ENCODE measurements around the gene NGRN.

The NGRN gene, protein sequence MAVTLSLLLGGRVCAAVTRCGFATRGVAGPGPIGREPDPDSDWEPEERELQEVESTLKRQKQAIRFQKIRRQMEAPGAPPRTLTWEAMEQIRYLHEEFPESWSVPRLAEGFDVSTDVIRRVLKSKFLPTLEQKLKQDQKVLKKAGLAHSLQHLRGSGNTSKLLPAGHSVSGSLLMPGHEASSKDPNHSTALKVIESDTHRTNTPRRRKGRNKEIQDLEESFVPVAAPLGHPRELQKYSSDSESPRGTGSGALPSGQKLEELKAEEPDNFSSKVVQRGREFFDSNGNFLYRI

DNA sequence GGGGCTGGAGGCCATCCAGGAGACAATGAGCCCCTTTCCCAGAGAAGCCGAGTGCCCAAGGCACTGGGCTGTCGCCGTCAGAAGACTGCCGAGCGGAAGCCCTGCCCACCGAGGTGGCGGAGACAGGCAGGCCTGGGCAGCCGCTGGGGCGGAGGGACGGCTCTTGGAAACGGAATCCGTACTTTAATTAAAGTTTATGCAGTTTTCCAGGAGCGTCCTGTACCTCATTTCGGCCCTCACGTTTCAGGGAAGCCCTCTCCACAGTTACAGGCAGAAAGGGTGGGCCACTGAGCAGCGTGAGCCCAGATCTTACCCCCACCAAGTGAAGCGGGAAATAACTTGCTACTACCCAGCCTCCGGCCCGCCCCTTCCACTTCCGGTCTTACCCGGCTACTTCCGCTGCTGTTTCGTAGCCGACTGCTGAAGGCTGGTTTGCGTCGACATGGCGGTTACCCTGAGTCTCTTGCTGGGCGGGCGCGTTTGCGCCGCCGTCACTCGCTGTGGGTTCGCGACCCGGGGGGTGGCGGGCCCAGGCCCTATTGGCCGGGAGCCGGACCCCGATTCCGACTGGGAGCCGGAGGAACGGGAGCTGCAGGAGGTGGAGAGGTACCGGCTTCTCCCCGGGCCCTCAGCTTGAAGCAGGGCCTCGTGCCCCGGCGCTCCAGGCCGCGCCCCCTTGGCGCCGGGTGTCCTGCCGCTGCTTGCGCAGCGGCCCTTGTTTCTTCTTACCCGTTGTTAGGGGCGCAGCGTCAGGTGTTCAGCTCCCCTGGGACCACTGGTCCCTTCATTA, at the start of gene NGRN:
Gene NGRN, plus strand, starts transcription at position 402 of the 790 bp plus-strand sequence. Its CDS starts 41 bp downstream, at position 443.
- TF ChIP-seq, protein P1, sequence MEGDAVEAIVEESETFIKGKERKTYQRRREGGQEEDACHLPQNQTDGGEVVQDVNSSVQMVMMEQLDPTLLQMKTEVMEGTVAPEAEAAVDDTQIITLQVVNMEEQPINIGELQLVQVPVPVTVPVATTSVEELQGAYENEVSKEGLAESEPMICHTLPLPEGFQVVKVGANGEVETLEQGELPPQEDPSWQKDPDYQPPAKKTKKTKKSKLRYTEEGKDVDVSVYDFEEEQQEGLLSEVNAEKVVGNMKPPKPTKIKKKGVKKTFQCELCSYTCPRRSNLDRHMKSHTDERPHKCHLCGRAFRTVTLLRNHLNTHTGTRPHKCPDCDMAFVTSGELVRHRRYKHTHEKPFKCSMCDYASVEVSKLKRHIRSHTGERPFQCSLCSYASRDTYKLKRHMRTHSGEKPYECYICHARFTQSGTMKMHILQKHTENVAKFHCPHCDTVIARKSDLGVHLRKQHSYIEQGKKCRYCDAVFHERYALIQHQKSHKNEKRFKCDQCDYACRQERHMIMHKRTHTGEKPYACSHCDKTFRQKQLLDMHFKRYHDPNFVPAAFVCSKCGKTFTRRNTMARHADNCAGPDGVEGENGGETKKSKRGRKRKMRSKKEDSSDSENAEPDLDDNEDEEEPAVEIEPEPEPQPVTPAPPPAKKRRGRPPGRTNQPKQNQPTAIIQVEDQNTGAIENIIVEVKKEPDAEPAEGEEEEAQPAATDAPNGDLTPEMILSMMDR (IDR thresholded peaks at IDR 0.05): no peak
- no peak for TF ChIP-seq ZFX (IDR thresholded peaks at IDR 0.05; ENCODE audit: borderline replicate concordance)
- H3K27ac ChIP-seq: peak within 1 kb of the TSS; percentile 90

DNA sequence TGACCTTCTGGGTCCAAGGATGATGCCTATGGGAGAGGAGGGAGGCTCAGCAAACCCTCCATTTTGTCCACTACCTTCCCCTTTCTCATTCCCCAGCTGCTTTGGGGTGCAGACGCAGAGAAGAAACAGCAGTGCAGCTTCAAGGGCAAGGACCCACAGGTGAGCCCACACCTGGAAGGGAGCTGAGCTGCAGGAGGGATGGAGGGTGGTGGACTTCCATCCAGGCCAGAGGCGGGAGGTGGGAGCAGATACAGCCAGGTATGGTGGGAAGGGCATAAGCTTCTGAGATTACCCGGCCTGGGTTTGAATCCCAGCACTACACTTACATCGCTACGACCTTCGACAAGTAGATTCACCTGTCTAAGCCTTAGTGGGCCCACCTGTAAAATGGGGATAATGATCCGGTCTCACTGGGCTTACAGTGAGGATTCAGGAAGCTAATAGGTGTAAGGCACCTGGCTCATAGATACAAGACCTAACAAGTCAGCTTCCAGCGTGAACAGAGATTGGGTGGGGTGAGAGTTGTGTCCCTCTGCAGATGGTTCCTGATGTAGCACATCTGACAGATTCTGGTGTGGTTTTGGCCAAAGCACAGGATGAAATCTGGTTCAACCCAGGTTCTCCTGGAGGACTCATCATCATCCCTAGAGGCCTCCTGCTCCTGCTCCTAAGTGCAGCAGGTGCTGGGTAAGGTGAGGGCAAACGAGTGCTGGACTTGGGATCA, 47.6 kb upstream of the NGRN start:
- H3K27ac ChIP-seq: no peak overlapping the region
- TF ChIP-seq ZFX (IDR thresholded peaks at IDR 0.05; ENCODE audit: borderline replicate concordance): no peak
- TF ChIP-seq, protein P1 (IDR thresholded peaks at IDR 0.05): no peak

DNA sequence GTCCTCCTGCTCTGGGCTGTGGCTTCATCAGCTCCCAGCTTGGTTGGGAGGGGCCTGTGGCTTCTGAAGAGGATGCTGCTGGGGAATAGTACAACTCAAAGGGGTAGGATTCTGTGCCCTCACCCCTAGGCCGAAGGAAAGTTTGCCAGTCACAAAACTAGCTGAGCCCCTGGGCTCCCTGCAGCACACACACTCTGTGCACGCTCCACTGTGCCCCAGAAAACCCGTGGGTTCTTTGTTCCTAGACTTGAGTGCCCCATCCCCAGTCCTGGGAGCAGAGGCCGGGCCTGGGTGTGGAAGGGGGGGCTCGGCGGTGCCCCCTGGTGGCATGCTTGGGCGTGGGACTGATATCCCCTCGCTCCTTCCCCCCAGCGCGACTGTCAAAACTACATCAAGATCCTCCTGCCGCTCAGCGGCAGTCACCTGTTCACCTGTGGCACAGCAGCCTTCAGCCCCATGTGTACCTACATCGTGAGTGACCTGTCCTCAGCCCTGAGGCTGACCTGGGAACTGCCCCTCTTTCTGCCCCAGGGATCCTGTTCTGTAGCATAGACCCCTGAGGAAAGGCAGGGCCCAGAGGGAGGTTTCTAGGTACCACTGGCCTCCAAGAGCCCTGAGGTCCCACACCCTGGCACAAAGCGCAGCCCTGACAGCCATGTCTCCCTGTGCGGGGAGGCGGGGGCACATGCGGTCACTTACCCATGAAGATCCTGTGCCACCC, 45.9 kb upstream of the NGRN start:
- no peak overlapping the region for H3K27ac ChIP-seq
- TF ChIP-seq ZFX (IDR thresholded peaks at IDR 0.05; ENCODE audit: borderline replicate concordance): no peak
- TF ChIP-seq, protein P1 (IDR thresholded peaks at IDR 0.05): peak; percentile 90

DNA sequence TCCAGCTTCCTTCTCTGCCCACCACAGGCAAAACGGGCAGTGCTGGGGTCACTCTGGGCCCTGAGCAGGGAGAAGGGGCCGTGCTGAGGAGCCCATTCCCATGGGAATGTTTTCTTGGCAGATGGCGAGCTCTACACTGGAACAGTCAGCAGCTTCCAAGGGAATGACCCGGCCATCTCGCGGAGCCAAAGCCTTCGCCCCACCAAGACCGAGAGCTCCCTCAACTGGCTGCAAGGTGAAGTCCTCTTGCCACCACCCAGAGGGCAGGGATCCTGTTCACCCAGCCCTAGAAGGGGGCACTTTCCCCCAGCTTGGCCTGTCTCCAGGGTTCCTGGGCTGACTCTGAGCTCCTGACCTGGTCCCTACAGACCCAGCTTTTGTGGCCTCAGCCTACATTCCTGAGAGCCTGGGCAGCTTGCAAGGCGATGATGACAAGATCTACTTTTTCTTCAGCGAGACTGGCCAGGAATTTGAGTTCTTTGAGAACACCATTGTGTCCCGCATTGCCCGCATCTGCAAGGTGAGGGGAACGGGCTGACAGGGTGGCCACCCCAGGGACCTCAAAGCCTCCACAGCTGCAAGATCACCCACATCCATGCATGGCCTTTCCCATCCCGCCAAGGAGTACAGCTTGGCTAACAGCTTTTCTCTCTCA, 44.1 kb upstream of the NGRN start:
- no peak overlapping the region for H3K27ac ChIP-seq
- no peak for TF ChIP-seq ZFX (IDR thresholded peaks at IDR 0.05; ENCODE audit: borderline replicate concordance)
- TF ChIP-seq, protein P1 (IDR thresholded peaks at IDR 0.05): peak; percentile 78

DNA sequence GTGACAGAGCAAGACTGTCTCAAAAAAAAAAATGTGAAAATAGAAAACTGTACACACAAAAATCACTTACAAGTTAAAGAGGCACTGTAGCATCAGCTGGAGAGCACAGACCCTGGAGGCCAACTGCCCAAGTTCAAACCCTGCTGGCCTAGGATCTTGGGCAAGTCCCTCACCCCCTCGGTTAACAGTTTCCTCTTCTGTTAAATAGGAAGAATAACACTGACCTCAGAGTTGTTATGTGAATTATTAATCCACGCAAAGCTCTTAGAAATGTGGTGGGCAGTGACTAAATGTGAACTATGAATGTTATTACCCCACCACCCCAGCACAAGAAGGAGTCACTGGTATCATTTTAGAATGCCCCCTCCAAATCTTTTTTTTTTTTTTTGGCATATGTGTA, 42.9 kb upstream of the NGRN start:
- H3K27ac ChIP-seq: no peak overlapping the region
- TF ChIP-seq, protein P1 (IDR thresholded peaks at IDR 0.05): no peak
- TF ChIP-seq ZFX (IDR thresholded peaks at IDR 0.05; ENCODE audit: borderline replicate concordance): no peak

DNA sequence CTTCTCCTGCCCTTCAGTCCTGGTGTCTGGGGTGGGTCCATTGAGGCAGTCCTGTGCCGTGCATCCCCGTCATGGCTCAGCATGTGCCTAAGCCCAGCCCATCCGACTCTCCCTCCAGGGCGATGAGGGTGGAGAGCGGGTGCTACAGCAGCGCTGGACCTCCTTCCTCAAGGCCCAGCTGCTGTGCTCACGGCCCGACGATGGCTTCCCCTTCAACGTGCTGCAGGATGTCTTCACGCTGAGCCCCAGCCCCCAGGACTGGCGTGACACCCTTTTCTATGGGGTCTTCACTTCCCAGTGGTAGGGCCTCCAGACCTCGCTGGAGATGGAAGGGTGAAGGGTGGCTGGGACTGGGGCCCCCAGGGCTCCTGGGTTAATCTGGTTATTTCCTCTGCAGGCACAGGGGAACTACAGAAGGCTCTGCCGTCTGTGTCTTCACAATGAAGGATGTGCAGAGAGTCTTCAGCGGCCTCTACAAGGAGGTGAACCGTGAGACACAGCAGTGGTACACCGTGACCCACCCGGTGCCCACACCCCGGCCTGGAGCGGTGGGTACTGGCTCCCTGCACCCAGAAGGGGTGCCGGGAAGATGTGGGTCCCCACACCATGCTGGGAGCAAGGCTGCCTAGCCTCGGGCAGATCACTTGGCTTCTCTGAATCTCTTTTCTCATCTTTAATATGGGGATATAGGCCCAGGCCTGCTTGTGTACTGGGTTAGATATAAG, 41.9 kb upstream of the NGRN start:
- no peak for TF ChIP-seq ZFX (IDR thresholded peaks at IDR 0.05; ENCODE audit: borderline replicate concordance)
- TF ChIP-seq, protein P1 (IDR thresholded peaks at IDR 0.05): no peak
- no peak overlapping the region for H3K27ac ChIP-seq
